H1 (cell line): Measurements from ENCODE around the gene NT5M. TPM values are rescaled to one million over a fixed set of nuclear protein-coding genes. Genes with fewer than 3 reads are reported as not detected.

Experiments
- ATF2 ChIP-seq: IDR thresholded peaks from 2 replicates; pipeline ENCODE4 v1.6.1; 2012; ENCODE audit warnings: low read length, inconsistent platforms
- CREB1 ChIP-seq: IDR thresholded peaks from 2 replicates; pipeline ENCODE4 v1.6.1; 2012; ENCODE audit warnings: inconsistent platforms
- CTCF ChIP-seq, 3 experiments: IDR thresholded peaks; 1 replicate in 2 of 3; 2 replicates in 1 of 3; pipeline versions ENCODE4 v1.5.1 to v1.6.1; 2011; ENCODE audit warnings: low read length in 3 of 3, mild to moderate bottlenecking in 3 of 3, inconsistent platforms in 2 of 3, low read depth in 1 of 3, moderate library complexity in 1 of 3; ENCODE audit not compliant: insufficient read depth in 1 of 3; ENCODE audit errors: control extremely low read depth in 1 of 3
- JUND ChIP-seq: IDR thresholded peaks from 2 replicates; pipeline ENCODE4 v1.6.1; 2011; ENCODE audit warnings: mild to moderate bottlenecking, improper control_type of control experiment, low read length
- KDM5A ChIP-seq: fragments of 200-600 bp; IDR thresholded peaks from 2 replicates; pipeline ENCODE4 v1.7.1; 2012; ENCODE audit warnings: mild to moderate bottlenecking, low read length, inconsistent platforms, mixed read lengths
- RXRA ChIP-seq: IDR thresholded peaks from 2 replicates; pipeline ENCODE4 v1.6.1; 2011; ENCODE audit warnings: low read depth, mild to moderate bottlenecking, low read length, moderate library complexity; ENCODE audit not compliant: insufficient read depth
- TEAD4 ChIP-seq: IDR thresholded peaks from 2 replicates; pipeline ENCODE4 v1.6.1; 2012; ENCODE audit warnings: low read depth, low read length, inconsistent platforms, mixed read lengths
- polyA plus RNA-seq, 7 experiments: library from polyadenylated mRNA; depleted of rRNA in 3 of 7; stranded (reverse) in 5 of 7; unstranded in 2 of 7; fragments of >200 nt in 5 of 7; fragments of 200-250 nt in 2 of 7; gene quantifications; 1 replicate in 5 of 7; 2 replicates in 1 of 7; 4 replicates in 1 of 7; pipeline versions ENCODE4 v1.2.1 to v1.2.3, GENCODE V29; 2011 to 2013; ENCODE audit warnings: missing spikeins in 2 of 7, mixed read lengths in 2 of 7
- total RNA-seq: library from RNA; stranded (reverse); fragmentation: NEBNext Ultra II Directional; extraction: Animal tissue kit (Norgen Biotek cat#: 25700); gene quantifications from 2 replicates; pipeline ENCODE4 v1.2.1, GENCODE V29; 2021

Gene NT5M
- total and polyA plus RNA-seq, 2 of the 8 experiments (the other 6 are each of a cell fraction or from before 2014, with no cell fraction given), result 7.6 to 18.2 TPM

GRCh38 chr17:17325228-17325627, 22.1 kb downstream of the NT5M start (continued):
- TF ChIP-seq ATF2 (no peak), CREB1 (no peak), RXRA (no peak), KDM5A (no peak), TEAD4 (no peak), CTCF (IDR thresholded peaks at IDR 0.05; ENCODE audit: control extremely low read depth in 1 of 3, insufficient read depth in 1 of 3, low read depth in 1 of 3, low read length in 3 of 3) (no peak), JUND (no peak)
